ENCODE data around the gene TFPI2. TPM values are rescaled to one million over a fixed set of nuclear protein-coding genes. Genes with fewer than 3 reads are reported as not detected.

The TFPI2 gene
- total RNA-seq, 1 donor = 218 TPM

- TF ChIP-seq CTCF (IDR thresholded peaks at IDR 0.05; ENCODE audit: insufficient read depth, low read depth, low read length) = no peak
- DNase-seq (ENCODE audit: low read depth) = no peak
- H3K4me3 ChIP-seq (ENCODE audit: low read depth, low read length) = no peak overlapping the region
These were observed 31.7 kb downstream of the TFPI2 start for GRCh38 chr7:93858857-93859256.

GRCh38 chr7:93856323-93856722, 34.2 kb downstream of the TFPI2 start:
- H3K4me3 ChIP-seq (ENCODE audit: low read depth, low read length) = no peak overlapping the region
- no peak for DNase-seq (ENCODE audit: low read depth)
- no peak for TF ChIP-seq CTCF (IDR thresholded peaks at IDR 0.05; ENCODE audit: insufficient read depth, low read depth, low read length)

GRCh38 chr7:93855797-93856196, 34.8 kb downstream of the TFPI2 start:
- no peak overlapping the region for H3K4me3 ChIP-seq (ENCODE audit: low read depth, low read length)
- DNase-seq (ENCODE audit: low read depth) = no peak
- no peak for TF ChIP-seq CTCF (IDR thresholded peaks at IDR 0.05; ENCODE audit: insufficient read depth, low read depth, low read length)

- DNase-seq (ENCODE audit: low read depth) = no peak
- no peak for TF ChIP-seq CTCF (IDR thresholded peaks at IDR 0.05; ENCODE audit: insufficient read depth, low read depth, low read length)
- H3K4me3 ChIP-seq (ENCODE audit: low read depth, low read length) = no peak overlapping the region
These were observed 36.1 kb downstream of the TFPI2 start for GRCh38 chr7:93854480-93854879.

GRCh38 chr7:93851536-93851935, 39.0 kb downstream of the TFPI2 start:
- no peak for TF ChIP-seq CTCF (IDR thresholded peaks at IDR 0.05; ENCODE audit: insufficient read depth, low read depth, low read length)
- H3K4me3 ChIP-seq (ENCODE audit: low read depth, low read length) = no peak overlapping the region
- DNase-seq (ENCODE audit: low read depth) = no peak

- H3K4me3 ChIP-seq (ENCODE audit: low read depth, low read length) = no peak overlapping the region
- no peak for TF ChIP-seq CTCF (IDR thresholded peaks at IDR 0.05; ENCODE audit: insufficient read depth, low read depth, low read length)
- DNase-seq (ENCODE audit: low read depth) = no peak
These were observed 47.3 kb downstream of the TFPI2 start for GRCh38 chr7:93843260-93843659.

- no peak overlapping the region for H3K4me3 ChIP-seq (ENCODE audit: low read depth, low read length)
- no peak for DNase-seq (ENCODE audit: low read depth)
- TF ChIP-seq CTCF (IDR thresholded peaks at IDR 0.05; ENCODE audit: insufficient read depth, low read depth, low read length) = no peak
These were observed 51.6 kb downstream of the TFPI2 start for GRCh38 chr7:93838966-93839365.
